Choroid plexus epithelial cell (primary cell): ENCODE measurements around the gene MBOAT2.
A peak's percentile ranks its signal among the peaks of the same experiment; 100 is the strongest.

Source experiments
- DNase-seq: peaks from one replicate; pipeline ENCODE4 v3.0.0-alpha.2; 2010; ENCODE audit warnings: low read depth
- H3K4me3 ChIP-seq: 2 replicates; pipeline ENCODE4 v1.5.1; 2011; ENCODE audit warnings: low read depth, mild to moderate bottlenecking, control low read depth, low read length, moderate library complexity
- TF ChIP-seq, protein P1 (sequence below): conservative IDR thresholded peaks from 2 replicates; pipeline ENCODE4 v1.5.1; 2011; ENCODE audit warnings: low read depth, mild to moderate bottlenecking, control low read depth, inconsistent platforms, low read length, moderate library complexity

MBOAT2 gene

DNA sequence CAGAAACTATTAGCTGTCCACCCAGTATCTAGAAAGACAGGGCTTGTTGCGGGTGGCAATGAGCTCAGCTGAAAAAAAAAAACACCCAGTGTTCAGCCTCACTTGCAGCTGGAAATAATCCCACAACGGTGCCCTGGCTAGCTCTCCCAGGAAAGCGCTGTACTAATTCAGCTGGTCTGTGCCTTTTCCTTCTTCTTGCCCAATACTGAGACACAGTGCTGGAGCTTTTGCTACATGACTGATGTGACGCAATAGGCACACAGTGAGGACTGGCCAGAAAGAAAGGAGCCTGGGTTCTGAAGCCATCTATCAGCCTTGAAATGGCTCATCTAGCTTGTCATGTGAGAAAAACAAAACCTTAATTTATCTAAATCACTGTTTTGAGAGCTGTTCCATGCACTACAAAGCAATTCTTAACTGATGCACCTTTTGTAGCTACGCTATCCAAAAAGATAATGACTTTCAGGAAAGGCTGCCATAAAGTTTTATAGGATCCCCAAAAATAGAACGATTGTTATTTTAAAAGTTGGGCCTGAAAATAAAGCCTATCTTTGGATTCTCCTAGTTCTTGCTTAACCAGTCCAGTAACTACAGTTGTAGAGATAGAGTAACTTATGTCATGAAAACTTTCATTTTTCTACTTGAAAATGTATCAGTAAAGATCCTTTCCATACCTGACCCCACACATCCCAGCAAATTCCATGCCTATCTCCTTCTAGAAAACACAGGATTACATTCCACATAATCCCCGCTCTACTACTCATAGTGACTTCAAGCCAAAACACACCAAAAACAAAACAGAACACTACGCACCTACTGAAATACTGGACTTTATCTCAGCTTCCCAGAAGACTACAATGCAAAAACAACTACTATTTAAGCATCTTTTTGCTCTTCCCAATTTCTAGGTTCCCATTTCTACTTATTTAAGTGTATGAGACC is 181.9 kb downstream of the MBOAT2 start:
- H3K4me3 ChIP-seq, result no peak overlapping the region
- TF ChIP-seq, protein P1, sequence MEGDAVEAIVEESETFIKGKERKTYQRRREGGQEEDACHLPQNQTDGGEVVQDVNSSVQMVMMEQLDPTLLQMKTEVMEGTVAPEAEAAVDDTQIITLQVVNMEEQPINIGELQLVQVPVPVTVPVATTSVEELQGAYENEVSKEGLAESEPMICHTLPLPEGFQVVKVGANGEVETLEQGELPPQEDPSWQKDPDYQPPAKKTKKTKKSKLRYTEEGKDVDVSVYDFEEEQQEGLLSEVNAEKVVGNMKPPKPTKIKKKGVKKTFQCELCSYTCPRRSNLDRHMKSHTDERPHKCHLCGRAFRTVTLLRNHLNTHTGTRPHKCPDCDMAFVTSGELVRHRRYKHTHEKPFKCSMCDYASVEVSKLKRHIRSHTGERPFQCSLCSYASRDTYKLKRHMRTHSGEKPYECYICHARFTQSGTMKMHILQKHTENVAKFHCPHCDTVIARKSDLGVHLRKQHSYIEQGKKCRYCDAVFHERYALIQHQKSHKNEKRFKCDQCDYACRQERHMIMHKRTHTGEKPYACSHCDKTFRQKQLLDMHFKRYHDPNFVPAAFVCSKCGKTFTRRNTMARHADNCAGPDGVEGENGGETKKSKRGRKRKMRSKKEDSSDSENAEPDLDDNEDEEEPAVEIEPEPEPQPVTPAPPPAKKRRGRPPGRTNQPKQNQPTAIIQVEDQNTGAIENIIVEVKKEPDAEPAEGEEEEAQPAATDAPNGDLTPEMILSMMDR, result no peak
- DNase-seq, result peak; percentile 80

GRCh38 chr2:8819948-8820347 is 183.5 kb downstream of the MBOAT2 start:
- no peak for DNase-seq
- TF ChIP-seq, protein P1, result no peak
- no peak overlapping the region for H3K4me3 ChIP-seq

- H3K4me3 ChIP-seq, result no peak overlapping the region
- no peak for DNase-seq
- TF ChIP-seq, protein P1, result no peak
Measured at GRCh38 chr2:8819194-8819593, 184.3 kb downstream of the MBOAT2 start.

DNA sequence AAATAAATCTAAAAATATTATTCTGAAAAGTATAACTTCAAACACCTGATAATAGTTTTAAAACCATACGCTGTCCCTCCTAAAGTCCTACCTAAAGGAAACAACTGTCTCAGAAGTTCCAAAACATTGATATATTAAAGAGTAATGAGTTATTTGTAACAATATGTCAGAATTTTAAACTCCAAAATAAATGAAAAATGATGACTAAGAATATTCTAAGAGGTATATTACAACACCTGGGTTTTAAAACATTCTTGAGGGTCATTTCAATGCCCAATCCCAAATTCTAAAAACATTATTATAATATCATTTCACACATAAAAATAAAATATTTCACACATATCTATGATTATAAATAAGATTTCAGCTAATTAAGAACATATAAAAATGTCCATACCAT is 186.3 kb downstream of the MBOAT2 start:
- DNase-seq, result no peak
- H3K4me3 ChIP-seq, result no peak overlapping the region
- TF ChIP-seq, protein P1, result no peak

DNA sequence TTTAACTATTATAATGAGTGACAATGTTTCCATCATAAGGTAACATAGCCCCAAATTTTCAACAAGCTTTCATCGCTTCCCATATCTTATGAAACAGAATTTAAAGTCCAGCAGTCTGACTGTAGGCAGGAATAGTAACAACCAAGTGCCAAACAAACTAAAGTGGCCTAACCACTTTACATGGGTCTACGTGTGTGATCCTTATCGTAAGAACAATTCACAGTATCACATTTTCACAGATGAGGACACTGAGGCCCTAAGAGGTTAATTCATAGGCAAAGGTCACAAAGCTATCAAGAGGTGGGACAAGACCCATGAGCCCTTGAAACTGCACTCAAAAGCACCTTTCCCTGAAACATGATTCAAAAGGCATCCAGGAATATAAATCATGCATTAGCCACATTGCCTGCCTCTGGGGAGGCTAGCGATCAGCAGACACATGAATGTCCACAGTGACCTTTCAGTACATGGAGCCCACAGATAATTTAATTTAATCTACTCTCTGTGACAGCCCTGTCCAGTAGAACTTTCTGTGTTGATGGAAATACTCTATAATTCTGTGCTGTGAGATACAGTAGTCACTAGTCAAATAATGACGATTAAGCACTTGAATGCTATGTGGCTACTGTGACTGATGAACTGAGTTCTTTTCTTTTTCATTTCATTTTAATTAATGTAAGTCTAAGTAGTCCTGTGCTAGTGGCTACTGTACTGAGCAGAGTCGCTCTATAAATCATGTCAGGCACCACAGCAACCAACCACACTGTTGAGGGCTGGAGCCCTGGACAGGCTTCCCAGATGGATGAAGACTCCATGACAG is 196.4 kb downstream of the MBOAT2 start:
- TF ChIP-seq, protein P1, result no peak
- H3K4me3 ChIP-seq, result no peak overlapping the region
- no peak for DNase-seq

GRCh38 chr2:8805278-8806210 is 197.9 kb downstream of the MBOAT2 start:
- TF ChIP-seq, protein P1, result no peak
- no peak overlapping the region for H3K4me3 ChIP-seq
- no peak for DNase-seq
